Gastroesophageal sphincter (tissue), 3 donors: ENCODE data around the gene KLF2.

Experiments
- POLR2A ChIP-seq, 2 donors: fragments of 450-650 bp; IDR thresholded peaks; one replicate each; pipeline ENCODE4 v1.6.1; 2017; ENCODE audit warnings: antibody characterized with exemption in 2 of 2, mild to moderate bottlenecking in 2 of 2, moderate library complexity in 1 of 2
- POLR2AphosphoS5 ChIP-seq: sonication (generic); formaldehyde crosslinking; IDR thresholded peaks from one replicate; pipeline ENCODE4 v1.6.1; 2017; ENCODE audit warnings: antibody characterized with exemption
- TF ChIP-seq, protein P1 (sequence below), 4 experiments: fragments of 200-600 bp in 2 of 4; fragments of 450-650 bp in 2 of 4; sonication (generic) in 1 of 4; IDR thresholded peaks; one replicate each; pipeline ENCODE4 v1.5.1; 2017 to 2019; ENCODE audit warnings: antibody characterized with exemption in 4 of 4, mild to moderate bottlenecking in 2 of 4, moderate library complexity in 2 of 4

DNA sequence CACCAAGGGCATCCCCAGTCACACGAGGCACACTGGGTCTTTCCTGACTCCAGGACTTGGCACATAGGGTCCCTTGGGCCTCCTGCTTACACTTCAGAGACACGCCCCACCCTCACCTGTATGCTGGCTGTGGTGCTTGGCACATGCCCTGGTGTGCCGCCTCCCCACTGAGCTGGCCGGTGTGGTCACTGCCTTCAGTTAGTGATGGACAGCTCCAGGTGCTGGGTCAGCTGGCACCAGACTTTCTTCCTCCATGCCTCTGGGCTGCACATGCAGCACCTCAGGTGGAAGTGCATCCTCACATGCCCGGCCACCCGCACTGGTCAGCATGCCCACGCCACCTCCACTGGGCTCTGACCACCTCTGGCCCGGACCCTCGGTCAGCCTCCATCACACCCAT lies 52.9 kb downstream of the KLF2 start:
- TF ChIP-seq POLR2AphosphoS5 = no peak
- no peak for TF ChIP-seq POLR2A (IDR thresholded peaks at IDR 0.05)
- TF ChIP-seq, protein P1, sequence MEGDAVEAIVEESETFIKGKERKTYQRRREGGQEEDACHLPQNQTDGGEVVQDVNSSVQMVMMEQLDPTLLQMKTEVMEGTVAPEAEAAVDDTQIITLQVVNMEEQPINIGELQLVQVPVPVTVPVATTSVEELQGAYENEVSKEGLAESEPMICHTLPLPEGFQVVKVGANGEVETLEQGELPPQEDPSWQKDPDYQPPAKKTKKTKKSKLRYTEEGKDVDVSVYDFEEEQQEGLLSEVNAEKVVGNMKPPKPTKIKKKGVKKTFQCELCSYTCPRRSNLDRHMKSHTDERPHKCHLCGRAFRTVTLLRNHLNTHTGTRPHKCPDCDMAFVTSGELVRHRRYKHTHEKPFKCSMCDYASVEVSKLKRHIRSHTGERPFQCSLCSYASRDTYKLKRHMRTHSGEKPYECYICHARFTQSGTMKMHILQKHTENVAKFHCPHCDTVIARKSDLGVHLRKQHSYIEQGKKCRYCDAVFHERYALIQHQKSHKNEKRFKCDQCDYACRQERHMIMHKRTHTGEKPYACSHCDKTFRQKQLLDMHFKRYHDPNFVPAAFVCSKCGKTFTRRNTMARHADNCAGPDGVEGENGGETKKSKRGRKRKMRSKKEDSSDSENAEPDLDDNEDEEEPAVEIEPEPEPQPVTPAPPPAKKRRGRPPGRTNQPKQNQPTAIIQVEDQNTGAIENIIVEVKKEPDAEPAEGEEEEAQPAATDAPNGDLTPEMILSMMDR (IDR thresholded peaks at IDR 0.05) = no peak
